K562 (cell line): ENCODE results near the gene GALM. TPM values are rescaled to one million over a fixed set of nuclear protein-coding genes. Genes with fewer than 3 reads are reported as not detected.

Experiments
- ATAC-seq: fragments of 200-7000 bp; cut with Tn5 transposase; 3 replicates; pipeline ENCODE4 v1.9.1; 2020; ENCODE audit warnings: moderate library complexity
- BruUV-seq: library from RNA; stranded (reverse); fragments of 400-500 nt; replicated peaks from 2 replicates; lab custom pipeline; 2021; lab: Mats Ljungman, UMichigan
- CTCF ChIA-PET: fragments of 300-600 bp; formaldehyde crosslinking; extraction: SDS; loops from one replicate; lab custom pipeline; 2021; ENCODE audit warnings: low intra/inter-chr PET ratio; lab: Yijun Ruan, JAX
- POLR2A ChIA-PET: fragments of 300-600, 350-650 bp; sonication (Branson Sonifier 250); formaldehyde crosslinking; extraction: SDS; loops from one replicate; lab custom pipeline; 2021; ENCODE audit warnings: antibody characterized with exemption, inconsistent platforms; lab: Yijun Ruan, JAX
- DNase-seq, 4 experiments: peaks; one replicate each; pipeline versions ENCODE4 v3.0.0 to v3.0.0-alpha.2; 2011 to 2018; ENCODE audit warnings: low spot score in 3 of 4, mixed read lengths in 3 of 4; ENCODE audit errors: extremely low read depth in 1 of 4
- FAIRE-seq: peaks from 2 replicates; lab custom pipeline; 2011; peaks lifted over from hg19 to GRCh38; lab: Jason Lieb, UNC
- H2AFZ ChIP-seq: 2 replicates; pipeline ENCODE4 v1.6.0; 2011; ENCODE audit warnings: low read depth, low read length, control low read depth, inconsistent platforms
- H3K27ac ChIP-seq: fragments of 200-600 bp; 3 replicates; pipeline ENCODE4 v1.8.0; 2011; ENCODE audit warnings: low read depth, mild to moderate bottlenecking, control low read depth, inconsistent platforms, low read length, moderate library complexity, mixed read lengths; ENCODE audit errors: extremely low read depth
- H3K27me3 ChIP-seq, 2 experiments: fragments of 300-600 bp in 1 of 2; 2 replicates in 1 of 2; 3 replicates in 1 of 2; pipeline versions ENCODE4 v1.6.0 to v1.8.0; 2011; ENCODE audit warnings: inconsistent platforms in 2 of 2, low read length in 2 of 2, mild to moderate bottlenecking in 1 of 2, mixed read lengths in 1 of 2, moderate library complexity in 1 of 2; ENCODE audit not compliant: control insufficient read depth in 2 of 2, insufficient read depth in 2 of 2
- H3K36me3 ChIP-seq: fragments of 300-600 bp; 3 replicates; pipeline ENCODE4 v1.8.0; 2011; ENCODE audit warnings: mild to moderate bottlenecking, low read length, inconsistent platforms; ENCODE audit not compliant: control insufficient read depth, insufficient read depth
- H3K4me1 ChIP-seq, 2 experiments: fragments of 200-600 bp in 1 of 2; replicated peaks in 1 of 2; 2 replicates in 1 of 2; 3 replicates in 1 of 2; pipeline versions ENCODE4 v1.5.1 to v1.8.0; 2011; ENCODE audit warnings: inconsistent platforms in 2 of 2, low read length in 2 of 2, mild to moderate bottlenecking in 1 of 2, mixed read lengths in 1 of 2, moderate library complexity in 1 of 2; ENCODE audit not compliant: control insufficient read depth in 2 of 2, insufficient read depth in 2 of 2
- H3K4me2 ChIP-seq: 2 replicates; pipeline ENCODE4 v1.6.1; 2011; ENCODE audit warnings: low read length, control low read depth, inconsistent platforms, mixed read lengths; ENCODE audit not compliant: insufficient read depth
- H3K4me3 ChIP-seq: fragments of 200-600 bp; sonication (generic), shearing (Covaris generic); 2 replicates; pipeline ENCODE4 v1.5.1; 2016; ENCODE audit warnings: control low read depth, inconsistent platforms
- H3K79me2 ChIP-seq: fragments of 200-600 bp; 3 replicates; pipeline ENCODE4 v1.8.0; 2011; ENCODE audit warnings: low read length, inconsistent platforms; ENCODE audit not compliant: control insufficient read depth, insufficient read depth
- H3K9ac ChIP-seq, 2 experiments: 2 replicates each; pipeline versions ENCODE4 v1.6.0 to v1.6.1; 2011; ENCODE audit warnings: low read depth in 2 of 2, low read length in 2 of 2, control low read depth in 1 of 2, inconsistent platforms in 1 of 2, mild to moderate bottlenecking in 1 of 2, mixed read lengths in 1 of 2; ENCODE audit not compliant: insufficient read depth in 1 of 2
- H3K9me1 ChIP-seq: one replicate; pipeline ENCODE4 v1.6.0; 2011; ENCODE audit warnings: inconsistent platforms, mild to moderate bottlenecking, low read length, moderate library complexity; ENCODE audit not compliant: control insufficient read depth, insufficient read depth
- H3K9me3 ChIP-seq: replicated peaks from 2 replicates; pipeline ENCODE4 v1.5.1; 2011; ENCODE audit warnings: low read depth, low read length, inconsistent platforms; ENCODE audit not compliant: control insufficient read depth, insufficient read depth
- H4K20me1 ChIP-seq: replicated peaks from 2 replicates; pipeline ENCODE4 v1.6.1; 2011; ENCODE audit warnings: low read length, inconsistent platforms, mixed read lengths; ENCODE audit not compliant: control insufficient read depth, insufficient read depth
- ADNP ChIP-seq: fragments of 200-800 bp; sonication (Bioruptor generic); IDR thresholded peaks from 2 replicates; pipeline ENCODE4 v1.6.1; 2016; ENCODE audit warnings: missing genetic modification characterization, missing compliant biosample characterization
- ARID1B ChIP-seq: fragments of 450-650 bp; IDR thresholded peaks from 2 replicates; pipeline ENCODE4 v1.6.1; 2016; ENCODE audit warnings: antibody characterized with exemption, mild to moderate bottlenecking, inconsistent platforms
- C11orf30 ChIP-seq: fragments of 450-650 bp; IDR thresholded peaks from 2 replicates; pipeline ENCODE4 v1.6.1; 2016; ENCODE audit warnings: low read depth, mild to moderate bottlenecking
- ZNF584 ChIP-seq: fragments of 200-800 bp; sonication (Bioruptor generic); IDR thresholded peaks from 2 replicates; pipeline ENCODE4 v1.6.1; 2016; ENCODE audit warnings: low read depth, mild to moderate bottlenecking, missing genetic modification characterization, missing compliant biosample characterization
- WGBS: fragments of 100-300 bp; shearing (Covaris generic); methylation state at CpG from one replicate; pipeline ENCODE4 v1.1.6; 2016; ENCODE audit warnings: low coverage, mixed read lengths; ENCODE audit not compliant: insufficient coverage; ENCODE audit errors: missing lambda C conversion rate; 5-methylcytosine and 5-hydroxymethylcytosine counted together
- in situ Hi-C: fragments of 300-500 bp; cut with MboI; formaldehyde crosslinking; loops from 4 replicates; pipeline ENCODE4 v1.15.0; 2018; ENCODE audit warnings: inconsistent platforms, mixed read lengths
- intact Hi-C: fragments of 100-400 bp; cut with micrococcal nuclease; formaldehyde crosslinking; loops from 2 replicates; pipeline ENCODE4 v1.14.2; 2022
- polyA plus RNA-seq, 8 experiments: library from polyadenylated mRNA; depleted of rRNA in 4 of 8; stranded (reverse) in 5 of 8; unstranded in 3 of 8; fragments of >200 nt; fragmentation: Nextera tagmentation in 2 of 8; fragmentation: Illumina TruSeq in 1 of 8; extraction: Ambion mirVana in 2 of 8; extraction: Trizol in 1 of 8; gene quantifications; 2 replicates each; pipeline versions ENCODE4 v1.2.1 to v1.2.3, GENCODE V29; 2011 to 2014; ENCODE audit warnings: inconsistent platforms in 1 of 8, missing spikeins in 1 of 8
- total RNA-seq, 7 experiments: library from RNA; depleted of rRNA in 6 of 7; stranded (reverse); fragments of >200 nt in 6 of 7; fragmentation: Illumina TruSeq in 2 of 7; extraction: Trizol in 2 of 7; gene quantifications; 2 replicates each; pipeline versions ENCODE4 v1.2.1 to v1.2.3, GENCODE V29; 2011 to 2021; ENCODE audit warnings: low replicate concordance in 1 of 7
- TF ChIP-seq, protein P1 (sequence below), 2 experiments: fragments of 450-650 bp; IDR thresholded peaks; 2 replicates each; pipeline ENCODE4 v1.6.1; 2018; ENCODE audit warnings: mild to moderate bottlenecking in 2 of 2, low read depth in 1 of 2; ENCODE audit not compliant: partially characterized antibody in 2 of 2
- TF ChIP-seq, protein P2 (sequence below), 2 experiments: fragments of 450-650 bp in 1 of 2; IDR thresholded peaks; 2 replicates each; pipeline ENCODE4 v1.6.1; 2011 to 2017; ENCODE audit warnings: low read depth in 2 of 2, antibody characterized with exemption in 1 of 2, borderline replicate concordance in 1 of 2, low read length in 1 of 2, mild to moderate bottlenecking in 1 of 2, mixed read lengths in 1 of 2; ENCODE audit not compliant: control insufficient read depth in 1 of 2

The GALM gene
- total and polyA plus RNA-seq, 9 of the 15 experiments (the other 6 are each of a cell fraction or from before 2014, with no cell fraction given), result 22.1 to 51.7 (median 27.9) TPM

DNA sequence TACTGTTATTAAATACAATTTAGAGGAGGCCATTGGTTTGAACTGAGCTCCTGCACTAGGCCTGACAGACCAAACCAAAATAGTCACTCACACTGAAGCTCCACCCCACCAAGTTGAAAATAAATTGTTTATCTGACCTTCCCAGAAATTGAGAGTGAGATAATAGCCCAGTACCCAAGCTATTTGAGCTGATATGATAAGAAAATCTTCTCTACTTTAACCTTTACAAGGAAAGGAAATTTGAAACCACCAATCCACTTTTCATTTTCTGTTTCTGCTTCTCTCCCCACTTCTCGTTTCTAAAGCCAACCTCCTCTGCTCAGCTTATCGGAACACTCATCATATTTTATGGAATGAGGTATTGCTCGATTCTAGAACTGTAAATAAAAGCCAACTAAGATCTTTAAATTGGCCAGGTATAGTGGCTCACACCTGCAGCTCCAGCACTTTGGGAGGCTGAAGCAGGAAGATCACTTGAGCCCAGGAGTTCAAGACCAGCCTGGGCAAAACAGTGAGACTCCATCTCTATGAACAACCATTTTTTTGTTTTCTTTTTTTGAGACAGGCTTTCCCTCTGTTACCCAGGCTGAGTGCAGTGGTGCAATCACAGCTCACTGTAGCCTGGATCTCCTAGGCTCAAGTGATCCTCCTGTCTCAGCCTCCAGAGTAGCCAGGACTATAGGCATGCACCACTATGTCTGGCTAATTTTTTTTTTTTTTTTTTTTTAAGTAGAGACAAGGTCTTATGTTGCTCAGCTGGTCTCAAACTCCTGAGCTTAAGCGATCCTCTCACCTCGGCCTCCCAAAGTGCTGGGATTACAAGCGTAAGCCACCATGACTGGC lies 13.3 kb upstream of the GALM start (continued):
- TF ChIP-seq ADNP (tag) (peak; percentile 90), C11orf30 (peak; percentile 51; the same call in 1 of the 2 replicates)
- TF ChIP-seq, protein P1, sequence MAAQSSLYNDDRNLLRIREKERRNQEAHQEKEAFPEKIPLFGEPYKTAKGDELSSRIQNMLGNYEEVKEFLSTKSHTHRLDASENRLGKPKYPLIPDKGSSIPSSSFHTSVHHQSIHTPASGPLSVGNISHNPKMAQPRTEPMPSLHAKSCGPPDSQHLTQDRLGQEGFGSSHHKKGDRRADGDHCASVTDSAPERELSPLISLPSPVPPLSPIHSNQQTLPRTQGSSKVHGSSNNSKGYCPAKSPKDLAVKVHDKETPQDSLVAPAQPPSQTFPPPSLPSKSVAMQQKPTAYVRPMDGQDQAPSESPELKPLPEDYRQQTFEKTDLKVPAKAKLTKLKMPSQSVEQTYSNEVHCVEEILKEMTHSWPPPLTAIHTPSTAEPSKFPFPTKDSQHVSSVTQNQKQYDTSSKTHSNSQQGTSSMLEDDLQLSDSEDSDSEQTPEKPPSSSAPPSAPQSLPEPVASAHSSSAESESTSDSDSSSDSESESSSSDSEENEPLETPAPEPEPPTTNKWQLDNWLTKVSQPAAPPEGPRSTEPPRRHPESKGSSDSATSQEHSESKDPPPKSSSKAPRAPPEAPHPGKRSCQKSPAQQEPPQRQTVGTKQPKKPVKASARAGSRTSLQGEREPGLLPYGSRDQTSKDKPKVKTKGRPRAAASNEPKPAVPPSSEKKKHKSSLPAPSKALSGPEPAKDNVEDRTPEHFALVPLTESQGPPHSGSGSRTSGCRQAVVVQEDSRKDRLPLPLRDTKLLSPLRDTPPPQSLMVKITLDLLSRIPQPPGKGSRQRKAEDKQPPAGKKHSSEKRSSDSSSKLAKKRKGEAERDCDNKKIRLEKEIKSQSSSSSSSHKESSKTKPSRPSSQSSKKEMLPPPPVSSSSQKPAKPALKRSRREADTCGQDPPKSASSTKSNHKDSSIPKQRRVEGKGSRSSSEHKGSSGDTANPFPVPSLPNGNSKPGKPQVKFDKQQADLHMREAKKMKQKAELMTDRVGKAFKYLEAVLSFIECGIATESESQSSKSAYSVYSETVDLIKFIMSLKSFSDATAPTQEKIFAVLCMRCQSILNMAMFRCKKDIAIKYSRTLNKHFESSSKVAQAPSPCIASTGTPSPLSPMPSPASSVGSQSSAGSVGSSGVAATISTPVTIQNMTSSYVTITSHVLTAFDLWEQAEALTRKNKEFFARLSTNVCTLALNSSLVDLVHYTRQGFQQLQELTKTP (IDR thresholded peaks at IDR 0.05; ENCODE audit: low read depth in 1 of 2, partially characterized antibody in 2 of 2), result peak; percentile 40 to 54

DNA sequence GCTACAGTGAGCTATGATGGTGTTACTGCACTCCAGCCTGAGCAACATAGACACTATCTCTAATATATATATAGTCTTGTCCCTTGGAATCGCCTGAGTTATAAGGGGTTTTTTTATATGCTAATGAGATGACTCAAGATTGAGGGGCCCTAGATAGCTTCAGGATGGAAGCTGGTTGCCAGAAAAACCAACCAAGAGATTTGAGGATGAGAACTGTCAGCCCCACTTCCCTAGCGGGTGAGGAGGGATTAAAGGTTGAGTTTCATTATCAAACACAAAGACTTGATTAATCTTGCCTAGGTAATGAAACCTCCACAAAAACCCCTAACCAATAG lies 12.6 kb upstream of the GALM start:
- peaks cover 34 to 57% of the 10 kb centered on the region in 2 experiments for H3K4me1 ChIP-seq
- no TSS peak for BruUV-seq

More for the DNA sequence above, 12.6 kb upstream of the GALM start:
- H3K4me2 ChIP-seq, result no peak overlapping the region
- peak overlapping the region; percentile 62; the same call in 2 of the 3 replicates for H3K27ac ChIP-seq
- peak overlapping the region; percentile 93 for H2AFZ ChIP-seq
- no peaks in the 10 kb centered on the region for H3K79me2 ChIP-seq
- 71% methylated on average over 2 of the region's 2 CpGs for WGBS
- no peak overlapping the region for H3K4me3 ChIP-seq
- no peaks in the 10 kb centered on the region for H3K9me3 ChIP-seq
- H3K9me1 ChIP-seq, result no peaks in the 10 kb centered on the region
- ATAC-seq (no peak), FAIRE-seq (no peak), DNase-seq (no peak)
- in situ Hi-C loops, result no loop called here
- H4K20me1 ChIP-seq, result no peaks in the 10 kb centered on the region
- ChIA-PET POLR2A (interaction anchor here (0.8 to 3.4 kb wide), 4 partner anchors 12 to 65 kb away, joined by 3 to 18 read pairs (median 3); partner anchors contain the start of gene GALM), CTCF (no interaction called here)
- intact Hi-C loops, result no loop called here
- no peaks in the 10 kb centered on the region for H3K27me3 ChIP-seq
- no peaks in the 10 kb centered on the region for H3K36me3 ChIP-seq
- peak overlapping the region in 1 of 2 experiments; percentile 22; a peak in 1 of 4 replicates for H3K9ac ChIP-seq
- TF ChIP-seq ZNF584 (0 out of 2 replicates have a peak, but pooled peaks have one; percentile 15), ARID1B (no peak)
- TF ChIP-seq, protein P2, sequence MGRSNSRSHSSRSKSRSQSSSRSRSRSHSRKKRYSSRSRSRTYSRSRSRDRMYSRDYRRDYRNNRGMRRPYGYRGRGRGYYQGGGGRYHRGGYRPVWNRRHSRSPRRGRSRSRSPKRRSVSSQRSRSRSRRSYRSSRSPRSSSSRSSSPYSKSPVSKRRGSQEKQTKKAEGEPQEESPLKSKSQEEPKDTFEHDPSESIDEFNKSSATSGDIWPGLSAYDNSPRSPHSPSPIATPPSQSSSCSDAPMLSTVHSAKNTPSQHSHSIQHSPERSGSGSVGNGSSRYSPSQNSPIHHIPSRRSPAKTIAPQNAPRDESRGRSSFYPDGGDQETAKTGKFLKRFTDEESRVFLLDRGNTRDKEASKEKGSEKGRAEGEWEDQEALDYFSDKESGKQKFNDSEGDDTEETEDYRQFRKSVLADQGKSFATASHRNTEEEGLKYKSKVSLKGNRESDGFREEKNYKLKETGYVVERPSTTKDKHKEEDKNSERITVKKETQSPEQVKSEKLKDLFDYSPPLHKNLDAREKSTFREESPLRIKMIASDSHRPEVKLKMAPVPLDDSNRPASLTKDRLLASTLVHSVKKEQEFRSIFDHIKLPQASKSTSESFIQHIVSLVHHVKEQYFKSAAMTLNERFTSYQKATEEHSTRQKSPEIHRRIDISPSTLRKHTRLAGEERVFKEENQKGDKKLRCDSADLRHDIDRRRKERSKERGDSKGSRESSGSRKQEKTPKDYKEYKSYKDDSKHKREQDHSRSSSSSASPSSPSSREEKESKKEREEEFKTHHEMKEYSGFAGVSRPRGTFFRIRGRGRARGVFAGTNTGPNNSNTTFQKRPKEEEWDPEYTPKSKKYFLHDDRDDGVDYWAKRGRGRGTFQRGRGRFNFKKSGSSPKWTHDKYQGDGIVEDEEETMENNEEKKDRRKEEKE (IDR thresholded peaks at IDR 0.05; ENCODE audit: borderline replicate concordance in 1 of 2, control insufficient read depth in 1 of 2, low read depth in 2 of 2, low read length in 1 of 2), result no peak
